Spleen (tissue), 11 donors: Measurements from ENCODE around the gene RECK. TPM values are rescaled to one million over a fixed set of nuclear protein-coding genes. Genes with fewer than 3 reads are reported as not detected.

ENCODE experiments used
- DNase-seq: peaks from one replicate; pipeline ENCODE4 v3.0.0-alpha.2; 2020
- H3K27ac ChIP-seq, 8 donors: fragments of 200-600 bp; sonication (generic) in 7 of 8; 1 replicate in 4 of 8; 2 replicates in 4 of 8; pipeline versions ENCODE4 v1.5.0 to v1.8.0; 2016 to 2021; ENCODE audit warnings: inconsistent platforms in 4 of 8, mild to moderate bottlenecking in 4 of 8, moderate library complexity in 1 of 8
- H3K27me3 ChIP-seq, 7 donors: fragments of 200-600 bp; sonication (generic) in 6 of 7; replicated peaks in 1 of 7; 1 replicate in 4 of 7; 2 replicates in 3 of 7; pipeline versions ENCODE4 v1.5.0 to v1.8.0; 2016 to 2021; ENCODE audit warnings: inconsistent platforms in 3 of 7, mild to moderate bottlenecking in 1 of 7
- H3K36me3 ChIP-seq, 6 donors: fragments of 200-600 bp; sonication (generic) in 5 of 6; 1 replicate in 4 of 6; 2 replicates in 2 of 6; pipeline versions ENCODE4 v1.5.0 to v1.8.0; 2016 to 2021; ENCODE audit warnings: inconsistent platforms in 2 of 6
- H3K4me1 ChIP-seq, 6 donors: fragments of 200-600 bp; sonication (generic) in 5 of 6; 1 replicate in 3 of 6; 2 replicates in 3 of 6; pipeline versions ENCODE4 v1.5.0 to v1.8.0; 2016 to 2021; ENCODE audit warnings: inconsistent platforms in 3 of 6
- H3K4me3 ChIP-seq, 8 donors: fragments of 200-600 bp; sonication (generic) in 7 of 8; 1 replicate in 4 of 8; 2 replicates in 4 of 8; pipeline versions ENCODE4 v1.5.0 to v1.8.0; 2016 to 2021; ENCODE audit warnings: inconsistent platforms in 4 of 8, mild to moderate bottlenecking in 4 of 8, moderate library complexity in 2 of 8
- H3K9me3 ChIP-seq, 8 donors: fragments of 200-600 bp; sonication (generic) in 7 of 8; 1 replicate in 4 of 8; 2 replicates in 4 of 8; pipeline versions ENCODE4 v1.5.0 to v1.8.0; 2016 to 2021; ENCODE audit warnings: inconsistent platforms in 4 of 8
- POLR2A ChIP-seq, 3 donors: fragments of 450-650 bp; IDR thresholded peaks; one replicate each; pipeline ENCODE4 v1.5.1; 2017; ENCODE audit warnings: antibody characterized with exemption in 3 of 3, mild to moderate bottlenecking in 1 of 3
- POLR2AphosphoS5 ChIP-seq, 3 donors: sonication (generic); formaldehyde crosslinking; IDR thresholded peaks; one replicate each; pipeline ENCODE4 v1.5.1; 2017; ENCODE audit warnings: antibody characterized with exemption in 3 of 3
- WGBS, 5 donors: extraction: QIAGEN DNeasy Blood & Tissue Kit in 3 of 5; methylation state at CpG; one replicate each; pipeline versions ENCODE4 v1.1.5 to v1.1.7; 2013 to 2018; 5-methylcytosine and 5-hydroxymethylcytosine counted together
- intact Hi-C: fragments of 100-400 bp; cut with DNase I; formaldehyde crosslinking; loops from one replicate; pipeline ENCODE4 v1.15.0; 2023; ENCODE audit warnings: low total_unique reads
- polyA plus RNA-seq, 3 donors: library from polyadenylated mRNA; stranded (reverse); fragments of 200-250 nt; gene quantifications; one replicate each; pipeline ENCODE4 v1.2.1, GENCODE V29; 2013
- total RNA-seq, 7 donors: library from RNA; depleted of rRNA in 3 of 7; stranded (reverse); fragments of >200 nt in 3 of 7; fragmentation: NEBNext Ultra II Directional in 4 of 7; extraction: Animal tissue kit (Norgen Biotek cat#: 25700) in 4 of 7; gene quantifications; one replicate each; pipeline versions ENCODE4 v1.1.0 to v1.2.1, GENCODE V29; 2016 to 2021
- TF ChIP-seq, protein P1 (sequence below), 11 experiments: fragments of 200-600 bp in 7 of 11; fragments of 450-650 bp in 4 of 11; sonication (generic) in 4 of 11; IDR thresholded peaks in 8 of 11; conservative IDR thresholded peaks in 3 of 11; 1 replicate in 7 of 11; 2 replicates in 4 of 11; pipeline versions ENCODE4 v1.4.0 to v1.8.0; 2016 to 2021; ENCODE audit warnings: antibody characterized with exemption in 11 of 11, inconsistent platforms in 4 of 11, mild to moderate bottlenecking in 1 of 11
- donor health status: healthy with polysubstance abuse.
- donor health status: DM: no; HTN: no; CAD: no; lungs with moderate emphysema.
- donor health status: DM: no; HTN: no; CAD: no.
- donor health status: Bipolar disorder and iron deficiency.
- donor health status: healthy.
- donor health status: DM: no; HTN: no; CAD: no.
- donor health status: DM: yes; HTN: yes; CAD: no.

Gene RECK
- total and polyA plus RNA-seq, 10 donors = 2.7 to 16.0 (median 9.8) TPM

DNA sequence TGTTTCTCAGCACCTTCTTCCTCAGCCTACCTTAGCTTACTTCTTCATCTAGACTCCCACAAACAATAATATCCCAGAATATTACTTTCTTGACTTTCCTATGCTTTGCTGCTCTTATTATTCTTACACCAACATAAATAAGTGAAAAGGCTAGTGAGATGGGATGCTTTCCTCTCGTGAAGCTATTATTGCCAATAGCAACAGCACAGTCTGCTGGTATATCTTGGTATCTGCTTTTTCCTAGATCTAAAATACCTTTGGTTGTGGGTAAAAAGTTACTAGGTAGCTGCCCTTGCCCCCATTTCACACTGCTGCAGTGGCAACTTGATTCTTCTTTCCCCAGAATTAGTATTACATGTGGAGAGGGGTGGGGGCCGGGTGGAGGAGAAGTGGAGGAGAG, 73.7 kb downstream of the RECK start:
- intact Hi-C loops = no loop called here
- TF ChIP-seq POLR2A (IDR thresholded peaks at IDR 0.05) = no peak
- TF ChIP-seq POLR2AphosphoS5 (IDR thresholded peaks at IDR 0.05) = no peak
- TF ChIP-seq, protein P1, sequence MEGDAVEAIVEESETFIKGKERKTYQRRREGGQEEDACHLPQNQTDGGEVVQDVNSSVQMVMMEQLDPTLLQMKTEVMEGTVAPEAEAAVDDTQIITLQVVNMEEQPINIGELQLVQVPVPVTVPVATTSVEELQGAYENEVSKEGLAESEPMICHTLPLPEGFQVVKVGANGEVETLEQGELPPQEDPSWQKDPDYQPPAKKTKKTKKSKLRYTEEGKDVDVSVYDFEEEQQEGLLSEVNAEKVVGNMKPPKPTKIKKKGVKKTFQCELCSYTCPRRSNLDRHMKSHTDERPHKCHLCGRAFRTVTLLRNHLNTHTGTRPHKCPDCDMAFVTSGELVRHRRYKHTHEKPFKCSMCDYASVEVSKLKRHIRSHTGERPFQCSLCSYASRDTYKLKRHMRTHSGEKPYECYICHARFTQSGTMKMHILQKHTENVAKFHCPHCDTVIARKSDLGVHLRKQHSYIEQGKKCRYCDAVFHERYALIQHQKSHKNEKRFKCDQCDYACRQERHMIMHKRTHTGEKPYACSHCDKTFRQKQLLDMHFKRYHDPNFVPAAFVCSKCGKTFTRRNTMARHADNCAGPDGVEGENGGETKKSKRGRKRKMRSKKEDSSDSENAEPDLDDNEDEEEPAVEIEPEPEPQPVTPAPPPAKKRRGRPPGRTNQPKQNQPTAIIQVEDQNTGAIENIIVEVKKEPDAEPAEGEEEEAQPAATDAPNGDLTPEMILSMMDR (IDR thresholded peaks at IDR 0.05 in 8 of 11, conservative IDR thresholded peaks at IDR 0.05 in 3 of 11) = no peak
- Histone ChIP-seq H3K4me1 (no peaks in the 10 kb centered on the region), H3K36me3 (peaks cover 0 to 43% (median 4%) of the 10 kb centered on the region in 6 donors), H3K27ac (no peak overlapping the region), H3K27me3 (no peaks in the 10 kb centered on the region), H3K9me3 (no peaks in the 10 kb centered on the region), H3K4me3 (no peak overlapping the region)
- no peak for DNase-seq
- WGBS, 5 donors = 90 to 98% (median 92%) methylated on average over 2 of the region's 2 CpGs

DNA sequence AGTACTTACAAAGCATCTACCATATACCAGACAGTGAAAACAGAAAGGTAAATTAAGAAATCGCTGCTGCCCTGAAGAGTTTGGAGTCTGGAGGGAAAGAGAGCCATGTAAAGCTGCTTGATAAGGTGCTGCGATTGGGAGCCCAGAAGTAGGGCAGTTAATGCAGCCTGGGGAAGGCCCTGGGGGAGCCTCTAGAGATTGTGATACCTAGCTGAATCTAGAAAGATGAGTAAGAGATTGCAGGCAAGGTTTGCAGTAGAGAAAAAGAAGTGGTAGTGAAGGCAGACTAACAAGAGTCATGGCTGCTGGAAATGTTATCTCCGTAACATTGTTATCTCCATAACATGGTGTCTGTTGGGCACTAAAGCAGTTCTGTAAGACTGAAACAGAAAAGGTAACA, 75.8 kb downstream of the RECK start:
- intact Hi-C loops = no loop called here
- 93 to 98% (median 95%) methylated on average over 3 of the region's 3 CpGs for WGBS, 5 donors
- H3K9me3 ChIP-seq = no peaks in the 10 kb centered on the region

DNA sequence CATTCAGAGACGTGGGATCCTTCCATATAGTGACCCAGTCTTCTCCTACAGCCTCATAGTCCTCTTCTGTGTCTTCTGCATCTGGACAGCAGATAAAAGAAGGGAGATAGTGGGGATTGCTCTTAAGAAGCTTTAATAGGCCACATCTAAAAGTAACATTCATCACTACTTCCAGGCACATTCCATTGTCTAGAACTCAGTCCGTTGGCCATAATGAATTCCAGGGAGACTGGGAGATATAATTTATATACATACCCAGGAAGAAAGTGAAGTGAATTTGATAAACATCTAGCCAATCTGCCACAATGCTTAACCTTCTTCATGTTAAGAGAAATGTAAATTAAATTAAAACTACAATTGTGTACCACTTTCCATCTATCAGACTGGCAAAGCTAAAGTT, 77.3 kb downstream of the RECK start:
- TF ChIP-seq, protein P1 (IDR thresholded peaks at IDR 0.05 in 8 of 11, conservative IDR thresholded peaks at IDR 0.05 in 3 of 11) = no peak
- TF ChIP-seq POLR2AphosphoS5 (IDR thresholded peaks at IDR 0.05) = no peak
- no peak for TF ChIP-seq POLR2A (IDR thresholded peaks at IDR 0.05)
- no peaks in the 10 kb centered on the region for H3K27me3 ChIP-seq
- peaks cover 0 to 54% (median 2%) of the 10 kb centered on the region in 6 donors for H3K36me3 ChIP-seq
- intact Hi-C loops = no loop called here
- no peak overlapping the region for H3K4me3 ChIP-seq
- DNase-seq = no peak
- H3K27ac ChIP-seq = no peak overlapping the region
- WGBS, 5 donors = 84 to 98% (median 93%) methylated on average over 2 of the region's 2 CpGs
- H3K9me3 ChIP-seq = no peaks in the 10 kb centered on the region
- H3K4me1 ChIP-seq = no peaks in the 10 kb centered on the region

More for the DNA sequence above, 75.8 kb downstream of the RECK start:
- Histone ChIP-seq H3K27me3 (no peaks in the 10 kb centered on the region), H3K27ac (no peak overlapping the region), H3K4me3 (no peak overlapping the region), H3K4me1 (no peaks in the 10 kb centered on the region), H3K36me3 (peaks cover 0 to 52% (median 2%) of the 10 kb centered on the region in 6 donors)
- DNase-seq = no peak
- no peak for TF ChIP-seq POLR2A (IDR thresholded peaks at IDR 0.05)
- TF ChIP-seq POLR2AphosphoS5 (IDR thresholded peaks at IDR 0.05) = no peak
- TF ChIP-seq, protein P1 (IDR thresholded peaks at IDR 0.05 in 8 of 11, conservative IDR thresholded peaks at IDR 0.05 in 3 of 11) = no peak

DNA sequence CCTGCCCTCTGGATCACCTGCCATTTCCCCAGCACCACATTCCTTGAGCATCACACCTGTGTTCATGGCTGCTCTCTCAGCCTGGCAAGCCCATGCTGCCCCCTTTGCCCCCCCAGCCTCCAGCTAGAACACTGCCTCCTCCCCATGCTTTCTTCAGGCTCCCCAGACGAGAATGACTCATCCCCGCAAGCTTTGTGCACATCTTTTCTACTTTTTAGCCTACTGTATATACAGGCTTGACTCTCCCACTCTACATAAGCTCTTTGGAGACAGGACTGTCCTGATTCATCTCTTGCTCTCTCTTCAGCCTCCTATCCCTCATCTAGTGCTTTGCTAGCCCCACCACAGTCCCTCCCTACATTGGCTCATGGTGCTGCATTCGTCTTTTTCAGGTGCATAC, 79.9 kb downstream of the RECK start:
- intact Hi-C loops = no loop called here
- 81 to 95% (median 90%) methylated on average over 3 of the region's 3 CpGs for WGBS, 5 donors
- Histone ChIP-seq H3K4me1 (no peaks in the 10 kb centered on the region), H3K9me3 (no peaks in the 10 kb centered on the region), H3K36me3 (peaks cover 0 to 55% (median 4%) of the 10 kb centered on the region in 6 donors), H3K27ac (no peak overlapping the region), H3K4me3 (no peak overlapping the region), H3K27me3 (no peaks in the 10 kb centered on the region)
- TF ChIP-seq POLR2A (IDR thresholded peaks at IDR 0.05) = no peak
- TF ChIP-seq POLR2AphosphoS5 (IDR thresholded peaks at IDR 0.05) = no peak
- TF ChIP-seq, protein P1 (IDR thresholded peaks at IDR 0.05 in 8 of 11, conservative IDR thresholded peaks at IDR 0.05 in 3 of 11) = no peak
- DNase-seq = no peak
